MCF 10A (cell line): Measurements from ENCODE around the gene TPGS1. TPM values are rescaled to one million over a fixed set of nuclear protein-coding genes. Genes with fewer than 3 reads are reported as not detected.

ENCODE experiments used
- BruUV-seq: library from RNA; stranded (reverse); fragments of 400-500 nt; replicated peaks from 2 replicates; lab custom pipeline; 2021; lab: Mats Ljungman, UMichigan
- CTCF ChIA-PET: fragments of 300-600 bp; sonication (Branson Sonifier 250); formaldehyde crosslinking; extraction: SDS; loops from one replicate; lab custom pipeline; 2021; ENCODE audit warnings: antibody characterized with exemption, inconsistent platforms; lab: Yijun Ruan, JAX
- POLR2A ChIA-PET: fragments of 300-600, 350-650 bp; sonication (Branson Sonifier 250); formaldehyde crosslinking; extraction: SDS; loops from one replicate; lab custom pipeline; 2020; ENCODE audit warnings: antibody characterized with exemption, inconsistent platforms; lab: Yijun Ruan, JAX
- DNase-seq: peaks from one replicate; pipeline ENCODE4 v3.0.0-alpha.2; 2018; ENCODE audit not compliant: unreplicated experiment
- H3K27ac Mint-ChIP-seq: one replicate; pipeline ENCODE4 v1.8.0; 2022; ENCODE audit warnings: mild to moderate bottlenecking, low read depth, mixed read lengths; ENCODE audit not compliant: unreplicated experiment
- H3K27me3 Mint-ChIP-seq: one replicate; pipeline ENCODE4 v1.8.0; 2022; ENCODE audit warnings: mixed read lengths; ENCODE audit not compliant: insufficient read depth, unreplicated experiment
- H3K36me3 Mint-ChIP-seq: one replicate; pipeline ENCODE4 v1.8.0; 2022; ENCODE audit warnings: mild to moderate bottlenecking, moderate library complexity, mixed read lengths; ENCODE audit not compliant: insufficient read depth, unreplicated experiment
- H3K4me1 Mint-ChIP-seq: one replicate; pipeline ENCODE4 v1.8.0; 2022; ENCODE audit warnings: mixed read lengths; ENCODE audit not compliant: insufficient read depth, unreplicated experiment
- H3K4me3 Mint-ChIP-seq: one replicate; pipeline ENCODE4 v1.8.0; 2022; ENCODE audit warnings: mild to moderate bottlenecking, moderate library complexity, mixed read lengths; ENCODE audit not compliant: unreplicated experiment
- H3K9me3 Mint-ChIP-seq: one replicate; pipeline ENCODE4 v1.8.0; 2022; ENCODE audit warnings: mixed read lengths; ENCODE audit not compliant: unreplicated experiment
- CTCF ChIP-seq: fragments of 200-600 bp; IDR thresholded peaks from one replicate; pipeline ENCODE4 v1.8.0; 2022; ENCODE audit warnings: antibody characterized with exemption, mild to moderate bottlenecking; ENCODE audit not compliant: unreplicated experiment
- intact Hi-C: fragments of 100-400 bp; cut with micrococcal nuclease; formaldehyde crosslinking; loops from 2 replicates; pipeline ENCODE4 v1.14.1; 2022
- total RNA-seq: library from RNA; stranded (reverse); gene quantifications from 2 replicates; pipeline ENCODE4 v1.2.3, GENCODE V29; 2022

TPGS1 gene
- total RNA-seq, 1 experiment from 2014 or later, result 11.9 TPM

GRCh38 chr19:504616-505015, 2.7 kb upstream of the TPGS1 start:
- POLR2A ChIA-PET, result no interaction called here
- no peak for TF ChIP-seq CTCF
- H3K36me3 Mint-ChIP-seq, result no peaks in the 10 kb centered on the region
- no peak overlapping the region for H3K4me3 Mint-ChIP-seq
- H3K27ac Mint-ChIP-seq, result no peak overlapping the region
- intact Hi-C loops, result loop anchor here (5.0 to 10.0 kb wide), 2 partner anchors 120 to 162 kb away; partner anchors contain the start of gene MIER2
- BruUV-seq, result no TSS peak
- no peak for DNase-seq
- CTCF ChIA-PET, result interaction anchor here (1.3 kb wide), 1 partner anchor 9 kb away, joined by 9 read pairs; the partner anchor contains the start of gene MADCAM1
- peaks cover 1% of the 10 kb centered on the region for H3K27me3 Mint-ChIP-seq
- no peaks in the 10 kb centered on the region for H3K9me3 Mint-ChIP-seq
- peaks cover 13% of the 10 kb centered on the region for H3K4me1 Mint-ChIP-seq

GRCh38 chr19:506404-507285, 652 bp upstream of the TPGS1 start:
- POLR2A ChIA-PET, result interaction anchor here (0.6 to 2.9 kb wide), 10 partner anchors 14 to 668 kb away, joined by 3 to 24 read pairs (median 3); partner anchors contain the start of gene CDC34
- intact Hi-C loops, result loop anchor here (2.0 to 10.0 kb wide), 3 partner anchors 18 to 164 kb away; partner anchors contain the start of gene MIER2
- no peaks in the 10 kb centered on the region for H3K9me3 Mint-ChIP-seq

GRCh38 chr19:508204-509150, 1.2 kb downstream of the TPGS1 start:
- peak overlapping the region; percentile 82 for H3K4me3 Mint-ChIP-seq
- intact Hi-C loops, result loop anchor here (5.0 to 10.0 kb wide), 2 partner anchors 124 to 166 kb away; partner anchors contain the start of gene MIER2
- DNase-seq, result no peak
- no peaks in the 10 kb centered on the region for H3K27me3 Mint-ChIP-seq
- peak overlapping the region; percentile 98 for H3K27ac Mint-ChIP-seq
- H3K36me3 Mint-ChIP-seq, result peaks cover 4% of the 10 kb centered on the region
- H3K9me3 Mint-ChIP-seq, result no peaks in the 10 kb centered on the region
- no peak for TF ChIP-seq CTCF
- CTCF ChIA-PET, result interaction anchor here (0.9 kb wide), 1 partner anchor 24 kb away, joined by 4 read pairs; no protein-coding TSS in a partner anchor
- TSS peak; percentile 46 for BruUV-seq
- POLR2A ChIA-PET, result interaction anchor here (0.9 to 2.9 kb wide), 2 partner anchors 18 to 23 kb away, joined by 3 to 24 read pairs; partner anchors contain the start of gene CDC34
- peaks cover 24% of the 10 kb centered on the region for H3K4me1 Mint-ChIP-seq

More at GRCh38 chr19:506404-507285, 652 bp upstream of the TPGS1 start:
- CTCF ChIA-PET, result interaction anchor here (0.6 to 1.5 kb wide), 11 partner anchors 12 to 1846 kb away, joined by 3 to 9 read pairs (median 4); partner anchors contain the start of gene CDC34
- peak; percentile 95 for TF ChIP-seq CTCF
- peak overlapping the region; percentile 82 for H3K4me3 Mint-ChIP-seq
- no peaks in the 10 kb centered on the region for H3K27me3 Mint-ChIP-seq
- TSS peak; percentile 63 for BruUV-seq
- H3K4me1 Mint-ChIP-seq, result peaks cover 24% of the 10 kb centered on the region
- H3K27ac Mint-ChIP-seq, result peak overlapping the region; percentile 98
- DNase-seq, result peak; percentile 100
- H3K36me3 Mint-ChIP-seq, result no peaks in the 10 kb centered on the region
